Hepatocyte (in vitro differentiated cells): ENCODE results near the gene PRSS21.

ENCODE experiments used
- EZH2 ChIP-seq: fragments of 200-600 bp; sonication (generic); IDR thresholded peaks from 2 replicates; pipeline ENCODE4 v1.6.1; 2016; ENCODE audit warnings: antibody characterized with exemption, mild to moderate bottlenecking, borderline replicate concordance
- TF ChIP-seq, protein P1 (sequence below): fragments of 200-600 bp; sonication (generic); IDR thresholded peaks from 2 replicates; pipeline ENCODE4 v1.5.1; 2016; ENCODE audit warnings: antibody characterized with exemption, mild to moderate bottlenecking; ENCODE audit not compliant: poor library complexity

DNA sequence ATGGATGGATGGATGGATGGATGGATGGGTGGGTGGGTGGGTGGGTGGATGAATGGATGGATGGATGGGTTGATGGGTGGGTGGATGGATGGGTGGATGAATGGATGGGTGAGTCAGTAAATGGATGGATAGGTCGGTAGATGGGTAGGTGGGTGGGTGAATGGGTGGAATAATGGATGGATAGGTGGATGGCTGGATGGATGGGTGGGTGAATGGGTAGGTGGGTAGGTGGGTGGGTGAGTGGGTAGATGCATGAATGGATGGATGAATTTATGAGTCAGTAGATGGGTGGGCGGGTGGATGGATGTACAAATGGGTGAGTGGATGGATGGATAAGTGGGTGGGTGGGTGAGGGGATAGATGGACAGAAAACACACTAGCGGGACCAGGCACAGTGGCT lies 17.9 kb downstream of the PRSS21 start:
- TF ChIP-seq, protein P1, sequence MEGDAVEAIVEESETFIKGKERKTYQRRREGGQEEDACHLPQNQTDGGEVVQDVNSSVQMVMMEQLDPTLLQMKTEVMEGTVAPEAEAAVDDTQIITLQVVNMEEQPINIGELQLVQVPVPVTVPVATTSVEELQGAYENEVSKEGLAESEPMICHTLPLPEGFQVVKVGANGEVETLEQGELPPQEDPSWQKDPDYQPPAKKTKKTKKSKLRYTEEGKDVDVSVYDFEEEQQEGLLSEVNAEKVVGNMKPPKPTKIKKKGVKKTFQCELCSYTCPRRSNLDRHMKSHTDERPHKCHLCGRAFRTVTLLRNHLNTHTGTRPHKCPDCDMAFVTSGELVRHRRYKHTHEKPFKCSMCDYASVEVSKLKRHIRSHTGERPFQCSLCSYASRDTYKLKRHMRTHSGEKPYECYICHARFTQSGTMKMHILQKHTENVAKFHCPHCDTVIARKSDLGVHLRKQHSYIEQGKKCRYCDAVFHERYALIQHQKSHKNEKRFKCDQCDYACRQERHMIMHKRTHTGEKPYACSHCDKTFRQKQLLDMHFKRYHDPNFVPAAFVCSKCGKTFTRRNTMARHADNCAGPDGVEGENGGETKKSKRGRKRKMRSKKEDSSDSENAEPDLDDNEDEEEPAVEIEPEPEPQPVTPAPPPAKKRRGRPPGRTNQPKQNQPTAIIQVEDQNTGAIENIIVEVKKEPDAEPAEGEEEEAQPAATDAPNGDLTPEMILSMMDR: no peak
- TF ChIP-seq EZH2: no peak
